ENCODE results near the gene LDLRAD3. TPM values are rescaled to one million over a fixed set of nuclear protein-coding genes. Genes with fewer than 3 reads are reported as not detected.

The LDLRAD3 gene
- total RNA-seq, 1 experiment from 2014 or later, result 28.1 TPM

- no peak overlapping the region for H3K27ac ChIP-seq (ENCODE audit: low read length)
- no TSS peak for BruUV-seq (replicated peaks)
- in situ Hi-C loops (cut with HindIII; ENCODE audit: low pct_unique_long_range_greater_than_20kb, low sequenced_read_pairs), result no loop called here
These were observed 330.6 kb downstream of the LDLRAD3 start for GRCh38 chr11:36274414-36274813.

GRCh38 chr11:36278531-36279282 is 334.8 kb downstream of the LDLRAD3 start:
- intact Hi-C loops (cut with micrococcal nuclease; ENCODE audit: unreplicated experiment) (no loop called here), in situ Hi-C loops (cut with HindIII; ENCODE audit: low pct_unique_long_range_greater_than_20kb, low sequenced_read_pairs) (no loop called here)
- Histone ChIP-seq H3K4me1 (ENCODE audit: control insufficient read depth, insufficient read depth, low read length) (no peaks in the 10 kb centered on the region), H3K4me3 (ENCODE audit: low read depth in 2 of 2, low read length in 2 of 2) (no peak overlapping the region), H3K9me3 (ENCODE audit: control insufficient read depth, insufficient read depth, low read depth, low read length) (no peaks in the 10 kb centered on the region), H3K36me3 (ENCODE audit: control insufficient read depth, insufficient read depth, low read length) (no peaks in the 10 kb centered on the region), H3K27ac (ENCODE audit: low read length) (no peak overlapping the region), H3K27me3 (ENCODE audit: control insufficient read depth, insufficient read depth, low read length) (no peaks in the 10 kb centered on the region)
- TF ChIP-seq SIN3A (IDR thresholded peaks at IDR 0.05; ENCODE audit: borderline replicate concordance, insufficient read depth, low read depth, low read length) (no peak), REST (IDR thresholded peaks at IDR 0.05; ENCODE audit: insufficient read depth in 1 of 2, low read depth in 2 of 2, low read length in 1 of 2) (no peak), TCF7L2 (IDR thresholded peaks at IDR 0.05; ENCODE audit: low read depth, low read length) (no peak), POLR2AphosphoS5 (IDR thresholded peaks at IDR 0.05; ENCODE audit: low read depth, low read length) (no peak), CTCF (IDR thresholded peaks at IDR 0.05) (no peak)
- DNase-seq (ENCODE audit: low read depth, low spot score) (no peak), ATAC-seq (no peak)
- no TSS peak for BruUV-seq (replicated peaks)
- ChIA-PET CTCF (interaction anchor here (1.2 kb wide), 1 partner anchor 200 kb away, joined by 4 read pairs; no protein-coding TSS in a partner anchor), POLR2A (no interaction called here)

More at GRCh38 chr11:36274414-36274813, 330.6 kb downstream of the LDLRAD3 start:
- Histone ChIP-seq H3K36me3 (ENCODE audit: control insufficient read depth, insufficient read depth, low read length) (no peaks in the 10 kb centered on the region), H3K27me3 (ENCODE audit: control insufficient read depth, insufficient read depth, low read length) (no peaks in the 10 kb centered on the region), H3K4me1 (ENCODE audit: control insufficient read depth, insufficient read depth, low read length) (no peaks in the 10 kb centered on the region), H3K4me3 (ENCODE audit: low read depth in 2 of 2, low read length in 2 of 2) (no peak overlapping the region), H3K9me3 (ENCODE audit: control insufficient read depth, insufficient read depth, low read depth, low read length) (no peaks in the 10 kb centered on the region)
- ChIA-PET CTCF (interaction anchor here (1.2 kb wide), 1 partner anchor 218 kb away, joined by 3 read pairs; no protein-coding TSS in a partner anchor), POLR2A (no interaction called here)
- DNase-seq (ENCODE audit: low read depth, low spot score) (no peak), ATAC-seq (no peak)
- TF ChIP-seq REST (IDR thresholded peaks at IDR 0.05; ENCODE audit: insufficient read depth in 1 of 2, low read depth in 2 of 2, low read length in 1 of 2), result no peak
- TF ChIP-seq TCF7L2 (IDR thresholded peaks at IDR 0.05; ENCODE audit: low read depth, low read length), result no peak
- no peak for TF ChIP-seq POLR2AphosphoS5 (IDR thresholded peaks at IDR 0.05; ENCODE audit: low read depth, low read length)
- no peak for TF ChIP-seq CTCF (IDR thresholded peaks at IDR 0.05)
- no peak for TF ChIP-seq SIN3A (IDR thresholded peaks at IDR 0.05; ENCODE audit: borderline replicate concordance, insufficient read depth, low read depth, low read length)
- intact Hi-C loops (cut with micrococcal nuclease; ENCODE audit: unreplicated experiment), result no loop called here

All from Panc1 (cell line).